Suppressor macrophage (primary cell): ENCODE data around the gene ADGRV1.
"Not testable (repeated sequence)": the region's sequence is repeated elsewhere in the genome, so short reads cannot be mapped to it uniquely, and the experiment has no call there.

Experiments
- DNase-seq, 4 experiments: peaks; one replicate each; pipeline ENCODE4 v3.0.0-alpha.2; 2020 to 2022

ADGRV1 gene

DNA sequence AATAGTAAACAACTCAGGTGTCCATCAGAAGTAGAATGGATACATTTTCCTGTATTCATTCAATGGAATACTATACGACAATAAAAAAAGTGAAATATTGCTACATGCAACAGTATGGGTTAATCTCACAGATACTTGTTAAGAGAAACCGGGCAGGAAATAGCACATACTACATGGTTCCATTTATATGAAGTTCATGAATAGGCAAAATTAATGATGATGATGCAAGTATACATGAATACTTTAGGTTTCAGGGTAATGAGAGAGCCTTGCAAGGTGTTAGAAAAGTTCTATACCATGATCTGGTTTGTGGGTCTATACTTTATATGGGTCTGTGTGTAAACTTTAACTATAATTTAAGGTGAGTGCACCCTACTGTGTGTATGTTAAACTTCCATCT lies 390.4 kb downstream of the ADGRV1 start:
- no peak for DNase-seq

DNA sequence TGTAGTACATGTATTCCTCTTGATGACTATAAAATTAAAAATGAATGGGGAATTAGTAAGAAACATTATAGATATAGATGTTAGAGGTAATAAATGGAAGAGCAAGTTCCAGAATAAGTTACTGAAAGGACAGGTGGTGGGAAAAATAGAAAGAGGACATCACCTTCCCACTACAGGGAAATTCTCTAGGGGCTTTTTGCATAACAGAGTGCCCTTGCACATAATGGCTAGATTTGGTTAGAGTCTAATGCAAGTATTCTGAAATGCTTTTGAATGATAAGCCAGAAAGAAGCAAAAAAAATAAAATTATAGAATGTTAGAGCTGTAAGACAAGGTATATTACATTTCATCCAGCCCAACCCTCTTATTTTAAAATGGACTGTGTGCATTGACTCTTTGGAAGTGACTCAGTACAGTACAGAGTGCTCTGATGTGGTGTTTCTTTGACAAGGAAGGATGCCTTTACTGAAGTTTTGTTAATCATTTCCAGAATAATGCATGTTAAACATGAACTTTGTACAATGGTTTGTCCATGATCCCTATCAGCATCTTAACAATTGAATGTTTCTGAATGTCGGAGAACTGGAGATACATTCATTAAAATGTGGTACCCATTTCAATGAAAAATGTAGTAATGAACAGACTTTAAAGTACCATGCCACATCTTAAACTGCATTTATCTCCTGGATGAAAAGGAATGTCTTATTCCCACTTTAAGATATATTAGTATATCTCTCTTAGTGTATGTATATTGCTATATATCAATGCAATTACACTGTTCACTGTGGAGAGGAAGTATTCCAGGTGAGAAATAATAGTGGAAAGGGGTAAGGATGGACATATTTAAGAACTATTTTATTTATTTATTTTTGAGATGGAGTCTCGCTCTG lies 391.1 kb downstream of the ADGRV1 start:
- no peak for DNase-seq

GRCh38 chr5:90955001-90955635 lies 396.5 kb downstream of the ADGRV1 start:
- no peak for DNase-seq

DNA sequence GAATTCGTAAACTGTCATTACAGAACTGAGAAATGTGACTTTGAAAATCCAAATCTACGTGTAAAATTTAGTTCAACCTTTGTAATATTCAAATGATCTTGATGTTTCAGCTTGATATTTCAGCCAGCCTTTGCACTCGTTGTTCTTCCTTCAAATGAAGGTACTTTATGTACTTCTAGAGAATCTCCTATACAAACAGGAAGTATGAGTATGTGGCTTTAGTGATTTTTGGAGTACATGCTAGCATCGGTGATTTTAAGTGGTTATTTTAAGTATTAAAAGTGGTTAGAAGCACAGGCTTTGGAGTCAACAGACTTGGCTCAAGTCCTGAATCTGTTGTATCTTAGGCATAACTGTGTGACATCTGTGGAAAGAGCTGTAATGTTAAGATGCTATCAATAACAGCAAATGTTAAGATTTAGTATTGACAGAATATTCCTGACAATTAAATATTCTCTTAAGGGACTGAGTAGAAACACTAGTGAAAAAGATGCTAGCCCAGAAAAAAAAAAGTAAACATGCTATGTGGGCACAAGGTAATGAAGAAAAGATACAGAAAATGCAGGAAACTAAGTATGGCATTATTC lies 398.0 kb downstream of the ADGRV1 start:
- peak in 1 of 4 experiments; percentile 2 for DNase-seq

- no peak for DNase-seq
Measured at GRCh38 chr5:90957906-90958305, 399.3 kb downstream of the ADGRV1 start.

DNA sequence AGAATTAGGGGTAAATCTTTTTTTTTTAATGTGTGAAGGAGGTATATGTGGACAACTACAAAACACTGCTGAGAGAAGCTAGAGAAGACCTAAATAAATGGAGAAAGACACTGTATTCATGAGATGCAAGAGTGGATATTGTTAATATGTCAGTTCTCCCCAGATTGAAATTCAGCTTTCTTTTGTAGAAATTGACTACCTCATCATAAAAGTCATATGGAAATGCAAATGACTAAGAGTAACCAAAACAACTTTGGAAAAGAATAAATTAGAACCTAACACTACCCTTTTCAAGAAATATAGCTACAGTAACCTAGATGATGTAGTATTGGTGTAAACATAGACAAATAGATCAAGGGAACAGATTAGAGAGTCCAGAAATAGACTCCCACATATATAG lies 400.7 kb downstream of the ADGRV1 start:
- no peak for DNase-seq

GRCh38 chr5:90962481-90962880 lies 403.9 kb downstream of the ADGRV1 start:
- no peak for DNase-seq

DNA sequence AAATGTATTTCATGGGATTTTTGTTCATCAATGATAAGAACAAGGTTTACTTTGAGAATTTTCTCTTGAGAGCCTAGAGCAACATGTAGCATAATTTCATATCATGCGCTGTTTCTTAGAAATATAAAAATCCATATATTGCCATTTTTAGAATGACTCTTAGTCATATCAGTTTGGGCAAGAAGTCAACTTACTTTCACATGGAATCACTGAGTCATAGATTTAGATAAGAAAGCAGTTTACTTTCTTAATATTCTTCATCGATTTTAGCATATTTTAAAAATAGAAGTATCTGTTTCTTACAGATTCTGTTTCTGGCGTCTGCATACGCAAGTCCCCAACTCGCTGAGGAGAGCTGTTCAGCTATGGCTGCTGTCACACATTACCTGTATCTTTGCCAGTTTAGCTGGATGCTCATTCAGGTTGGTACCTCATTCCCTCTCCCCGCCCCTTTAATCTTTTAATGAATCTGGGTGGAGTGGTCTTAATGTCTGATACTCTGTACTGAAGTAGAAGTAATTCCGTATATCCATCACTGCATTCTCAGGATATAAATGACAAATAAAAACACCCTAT lies 406.6 kb downstream of the ADGRV1 start:
- no peak for DNase-seq

GRCh38 chr5:90967443-90967842 lies 408.8 kb downstream of the ADGRV1 start:
- DNase-seq: no peak

DNA sequence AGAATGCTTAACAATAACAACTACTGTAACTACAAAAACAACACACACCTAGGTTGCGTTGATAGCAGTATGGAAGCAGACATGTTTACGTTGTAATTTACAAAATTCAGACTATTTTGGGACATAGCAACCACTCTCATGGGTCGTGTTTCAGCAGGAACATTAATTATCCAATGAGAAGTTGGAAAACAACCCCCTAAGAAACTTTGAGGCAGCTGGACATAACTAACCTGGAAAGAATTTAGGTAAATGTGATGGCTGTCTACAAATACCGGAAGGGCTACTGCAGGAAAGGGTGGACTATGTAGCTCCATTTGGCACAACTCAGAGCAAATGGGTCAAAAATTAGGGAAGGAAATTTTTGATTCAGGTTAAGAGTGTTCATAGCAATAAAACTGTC lies 409.3 kb downstream of the ADGRV1 start:
- no peak for DNase-seq

DNA sequence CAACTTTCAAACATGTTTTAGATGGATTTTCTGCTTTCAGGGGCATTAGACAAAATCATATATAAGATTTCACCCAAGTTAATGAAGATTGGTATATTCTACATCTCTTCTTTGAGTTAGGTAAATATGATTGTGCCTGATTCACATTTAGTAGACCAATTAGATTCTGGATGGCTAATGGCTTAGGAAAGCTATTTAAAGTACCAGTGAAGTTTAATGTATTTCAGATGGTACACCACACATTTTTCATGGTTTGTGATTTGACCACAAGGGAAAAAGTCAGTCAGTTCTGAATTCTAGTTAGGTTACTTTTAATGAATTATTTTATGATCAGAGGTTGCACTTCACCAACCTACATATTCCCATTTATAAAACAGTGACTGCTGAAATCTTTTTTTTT lies 409.7 kb downstream of the ADGRV1 start:
- DNase-seq: no peak

DNA sequence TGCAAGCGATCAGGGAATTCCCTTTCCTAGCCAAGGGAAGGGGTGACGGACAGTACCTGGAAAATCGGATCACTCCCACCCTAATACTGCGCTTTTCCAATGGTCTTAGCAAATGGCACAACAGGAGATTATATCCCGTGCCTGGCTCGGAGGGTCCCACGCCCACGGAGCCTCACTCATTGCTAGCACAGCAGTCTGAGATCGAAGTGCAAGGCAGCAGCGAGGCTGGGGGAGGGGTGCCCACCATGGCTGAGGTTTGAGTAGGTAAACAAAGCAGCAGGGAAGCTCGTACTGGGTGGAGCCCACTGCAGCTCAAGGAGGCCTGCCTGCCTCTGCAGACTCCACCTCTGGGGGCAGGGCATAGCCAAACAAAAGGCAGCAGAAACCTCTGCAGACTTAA lies 411.3 kb downstream of the ADGRV1 start:
- not testable (repeated sequence) for DNase-seq

- no peak for DNase-seq
Measured at GRCh38 chr5:90981177-90981576, 422.6 kb downstream of the ADGRV1 start.

DNA sequence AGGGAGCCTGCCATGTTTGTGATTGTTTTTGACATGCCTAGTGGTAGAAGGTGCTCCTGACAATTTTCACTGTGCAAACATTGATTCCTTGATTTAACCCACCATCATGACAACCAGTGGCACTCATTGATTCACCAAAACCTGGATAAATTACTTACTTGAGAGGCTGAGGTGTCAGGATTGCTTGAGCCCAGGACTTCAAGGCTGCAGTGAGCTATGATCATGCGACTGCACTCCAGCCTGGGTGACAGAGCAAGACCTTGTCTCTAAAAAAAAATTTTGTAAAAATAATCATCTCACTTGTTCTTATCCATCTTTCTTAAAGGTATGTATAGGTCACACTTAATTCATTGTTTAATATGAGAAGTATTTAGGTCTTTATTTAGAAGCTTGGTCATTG lies 423.2 kb downstream of the ADGRV1 start:
- no peak for DNase-seq

- DNase-seq: no peak
Measured at GRCh38 chr5:90982576-90982975, 424.0 kb downstream of the ADGRV1 start.

GRCh38 chr5:90983148-90983547 lies 424.6 kb downstream of the ADGRV1 start:
- DNase-seq: peak; percentile 14 to 60 (median 42)

DNA sequence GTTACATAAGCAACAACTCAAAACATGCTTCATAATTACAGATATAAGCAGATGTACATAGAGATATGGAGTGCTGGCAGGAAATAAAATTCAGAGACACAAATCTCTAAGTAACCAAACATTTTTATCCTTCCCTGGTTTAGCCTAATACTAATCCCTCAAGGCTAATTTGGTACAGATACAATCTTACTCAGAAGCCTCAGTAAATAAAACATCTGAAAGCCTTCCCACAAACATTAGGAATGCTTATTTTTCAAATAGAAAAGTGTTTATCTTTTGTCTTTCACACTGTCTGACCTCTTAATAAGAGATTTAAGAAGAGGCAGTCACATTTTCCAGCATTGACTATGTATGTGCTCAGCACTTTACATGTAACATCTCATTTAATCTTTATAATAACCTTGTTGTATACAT lies 425.1 kb downstream of the ADGRV1 start:
- DNase-seq: no peak

- DNase-seq: no peak
Measured at GRCh38 chr5:90985341-90985740, 426.7 kb downstream of the ADGRV1 start.

- no peak for DNase-seq
Measured at GRCh38 chr5:90987726-90988125, 429.1 kb downstream of the ADGRV1 start.

GRCh38 chr5:90991201-90991600 lies 432.6 kb downstream of the ADGRV1 start:
- DNase-seq: no peak

GRCh38 chr5:90994796-90995195 lies 436.2 kb downstream of the ADGRV1 start:
- DNase-seq: no peak

DNA sequence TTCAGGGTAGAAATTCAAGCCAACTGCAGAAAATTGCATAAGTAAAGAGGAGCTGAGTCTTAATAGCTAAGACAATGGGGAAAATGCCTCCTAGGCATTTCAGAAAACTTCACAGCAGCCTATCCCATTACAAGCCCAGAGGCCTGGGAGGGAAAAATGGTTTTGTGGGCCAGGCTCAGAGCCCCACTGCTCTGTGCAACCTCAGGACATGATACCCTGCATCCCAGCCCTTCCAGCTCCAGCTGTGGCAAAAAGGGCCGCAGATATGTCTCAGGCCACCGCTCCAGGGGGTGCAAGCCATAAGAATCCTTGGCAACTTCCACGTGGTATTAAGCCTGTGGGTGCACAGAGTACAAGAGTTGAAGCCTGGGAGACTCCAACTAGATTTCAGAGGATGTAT lies 437.5 kb downstream of the ADGRV1 start:
- DNase-seq: no peak

GRCh38 chr5:90997082-90997481 lies 438.5 kb downstream of the ADGRV1 start:
- DNase-seq: no peak
